COR-L47 (cell line): ENCODE measurements around the gene MBNL1.

Experiments used
- DNase-seq: peaks from one replicate; lab custom pipeline; 2025; lab: John Stamatoyannopoulos, UW

Gene MBNL1

GRCh38 chr3:152253514-152253913 lies 15.2 kb upstream of the MBNL1 start:
- no peak for DNase-seq

- DNase-seq, result no peak
Observed at GRCh38 chr3:152254041-152254440, 14.7 kb upstream of the MBNL1 start.

GRCh38 chr3:152255290-152255689 lies 13.4 kb upstream of the MBNL1 start:
- no peak for DNase-seq

- DNase-seq, result no peak
Observed at GRCh38 chr3:152256851-152257562, 11.7 kb upstream of the MBNL1 start.

- DNase-seq, result no peak
Observed at GRCh38 chr3:152257563-152258035, 11.1 kb upstream of the MBNL1 start.

GRCh38 chr3:152258448-152259393 lies 10.0 kb upstream of the MBNL1 start:
- no peak for DNase-seq

GRCh38 chr3:152259468-152259867 lies 9.3 kb upstream of the MBNL1 start:
- no peak for DNase-seq

GRCh38 chr3:152260026-152260425 lies 8.7 kb upstream of the MBNL1 start:
- no peak for DNase-seq

- no peak for DNase-seq
Observed at GRCh38 chr3:152260529-152260928, 8.2 kb upstream of the MBNL1 start.

- DNase-seq, result no peak
Observed at GRCh38 chr3:152261329-152261728, 7.4 kb upstream of the MBNL1 start.

- no peak for DNase-seq
Observed at GRCh38 chr3:152263711-152264110, 5.0 kb upstream of the MBNL1 start.

GRCh38 chr3:152264378-152264777 lies 4.4 kb upstream of the MBNL1 start:
- DNase-seq, result no peak

- DNase-seq, result no peak
Observed at GRCh38 chr3:152266221-152266995, 2.3 kb upstream of the MBNL1 start.

- DNase-seq, result no peak
Observed at GRCh38 chr3:152267831-152268554, 736 bp upstream of the MBNL1 start.

- peak; percentile 82 for DNase-seq
Observed at GRCh38 chr3:152269056-152269830, 514 bp downstream of the MBNL1 start.

GRCh38 chr3:152269831-152270734 lies 1.4 kb downstream of the MBNL1 start:
- DNase-seq, result peak; percentile 43

GRCh38 chr3:152270937-152271336 lies 2.2 kb downstream of the MBNL1 start:
- DNase-seq, result no peak

GRCh38 chr3:152271501-152272236 lies 2.9 kb downstream of the MBNL1 start:
- DNase-seq, result no peak

- DNase-seq, result no peak
Observed at GRCh38 chr3:152272771-152273242, 4.1 kb downstream of the MBNL1 start.
